GM23248 (cell line): ENCODE data around the gene JDP2. TPM values are rescaled to one million over a fixed set of nuclear protein-coding genes. Genes with fewer than 3 reads are reported as not detected.

Experiments used
- DNase-seq: peaks from one replicate; pipeline ENCODE4 v3.0.0-alpha.2; 2015
- H2AFZ ChIP-seq: fragments of 200-600 bp; sonication (generic); 2 replicates; pipeline ENCODE4 v1.6.1; 2016; ENCODE audit warnings: antibody characterized with exemption
- H3F3A ChIP-seq: fragments of 200-600 bp; sonication (generic); 2 replicates; pipeline ENCODE4 v1.6.1; 2016; ENCODE audit warnings: mild to moderate bottlenecking, antibody characterized with exemption, mixed run types; ENCODE audit not compliant: insufficient read depth
- H3K27ac ChIP-seq: fragments of 200-600 bp; sonication (generic); 2 replicates; pipeline ENCODE4 v1.5.1; 2016; ENCODE audit warnings: mild to moderate bottlenecking
- H3K27me3 ChIP-seq: fragments of 200-600 bp; sonication (generic); replicated peaks from 2 replicates; pipeline ENCODE4 v1.6.1; 2016; ENCODE audit warnings: mild to moderate bottlenecking; ENCODE audit not compliant: insufficient read depth
- H3K36me3 ChIP-seq: fragments of 200-600 bp; sonication (generic); 2 replicates; pipeline ENCODE4 v1.6.1; 2016; ENCODE audit warnings: low read depth, mild to moderate bottlenecking
- H3K4me1 ChIP-seq: fragments of 200-600 bp; sonication (generic); 2 replicates; pipeline ENCODE4 v1.6.1; 2016; ENCODE audit warnings: mild to moderate bottlenecking; ENCODE audit not compliant: insufficient read depth
- H3K4me2 ChIP-seq: fragments of 200-600 bp; sonication (generic); one replicate; pipeline ENCODE4 v1.6.1; 2016; ENCODE audit warnings: mild to moderate bottlenecking; ENCODE audit not compliant: unreplicated experiment
- H3K4me3 ChIP-seq: fragments of 200-600 bp; sonication (generic); 2 replicates; pipeline ENCODE4 v1.5.1; 2016; ENCODE audit warnings: mild to moderate bottlenecking
- H3K79me2 ChIP-seq: fragments of 200-600 bp; sonication (generic); 2 replicates; pipeline ENCODE4 v1.6.1; 2016; ENCODE audit warnings: mild to moderate bottlenecking; ENCODE audit not compliant: insufficient read depth
- H3K9ac ChIP-seq: fragments of 200-600 bp; sonication (generic); 2 replicates; pipeline ENCODE4 v1.6.1; 2016; ENCODE audit warnings: mild to moderate bottlenecking
- H3K9me2 ChIP-seq: fragments of 200-600 bp; sonication (generic); 2 replicates; pipeline ENCODE4 v1.6.1; 2016; ENCODE audit warnings: mixed run types, mild to moderate bottlenecking, moderate library complexity; ENCODE audit not compliant: insufficient read depth
- H3K9me3 ChIP-seq: fragments of 200-600 bp; sonication (generic); one replicate; pipeline ENCODE4 v1.6.1; 2017; ENCODE audit warnings: low read depth
- H4K20me1 ChIP-seq: fragments of 200-600 bp; sonication (generic); 2 replicates; pipeline ENCODE4 v1.6.0; 2016; ENCODE audit not compliant: insufficient read depth
- EZH2 ChIP-seq: fragments of 200-600 bp; sonication (generic); IDR thresholded peaks from 2 replicates; pipeline ENCODE4 v1.6.1; 2018; ENCODE audit warnings: antibody characterized with exemption, mild to moderate bottlenecking; ENCODE audit not compliant: insufficient read depth, poor library complexity, severe bottlenecking
- EZH2phosphoT487 ChIP-seq: fragments of 200-600 bp; sonication (generic); IDR thresholded peaks from 2 replicates; pipeline ENCODE4 v1.6.1; 2018; ENCODE audit warnings: antibody characterized with exemption, moderate library complexity, mild to moderate bottlenecking, low read depth; ENCODE audit not compliant: insufficient read depth
- WGBS, 2 experiments: methylation state at CpG; one replicate each; pipeline ENCODE4 v1.1.6; 2015 to 2017; ENCODE audit warnings: low lambda C conversion rate in 2 of 2, low coverage in 1 of 2; ENCODE audit errors: missing lambda C conversion rate in 2 of 2; 5-methylcytosine and 5-hydroxymethylcytosine counted together
- in situ Hi-C: fragments of 300-500 bp; cut with MboI; formaldehyde crosslinking; loops from 2 replicates; pipeline ENCODE4 v1.15.0; 2020
- polyA plus RNA-seq: library from polyadenylated mRNA; unstranded; fragments of >200 nt; fragmentation: Nextera tagmentation; extraction: Ambion mirVana; gene quantifications from 2 replicates; pipeline ENCODE4 v1.2.1, GENCODE V29; 2016
- total RNA-seq: library from RNA; depleted of rRNA; stranded (reverse); fragments of >200 nt; shearing (Covaris generic); gene quantifications from 2 replicates; pipeline ENCODE4 v1.2.3, GENCODE V29; 2014

The JDP2 gene
- total and polyA plus RNA-seq, 2 experiments from 2014 or later: 20.0 to 163 TPM

DNA sequence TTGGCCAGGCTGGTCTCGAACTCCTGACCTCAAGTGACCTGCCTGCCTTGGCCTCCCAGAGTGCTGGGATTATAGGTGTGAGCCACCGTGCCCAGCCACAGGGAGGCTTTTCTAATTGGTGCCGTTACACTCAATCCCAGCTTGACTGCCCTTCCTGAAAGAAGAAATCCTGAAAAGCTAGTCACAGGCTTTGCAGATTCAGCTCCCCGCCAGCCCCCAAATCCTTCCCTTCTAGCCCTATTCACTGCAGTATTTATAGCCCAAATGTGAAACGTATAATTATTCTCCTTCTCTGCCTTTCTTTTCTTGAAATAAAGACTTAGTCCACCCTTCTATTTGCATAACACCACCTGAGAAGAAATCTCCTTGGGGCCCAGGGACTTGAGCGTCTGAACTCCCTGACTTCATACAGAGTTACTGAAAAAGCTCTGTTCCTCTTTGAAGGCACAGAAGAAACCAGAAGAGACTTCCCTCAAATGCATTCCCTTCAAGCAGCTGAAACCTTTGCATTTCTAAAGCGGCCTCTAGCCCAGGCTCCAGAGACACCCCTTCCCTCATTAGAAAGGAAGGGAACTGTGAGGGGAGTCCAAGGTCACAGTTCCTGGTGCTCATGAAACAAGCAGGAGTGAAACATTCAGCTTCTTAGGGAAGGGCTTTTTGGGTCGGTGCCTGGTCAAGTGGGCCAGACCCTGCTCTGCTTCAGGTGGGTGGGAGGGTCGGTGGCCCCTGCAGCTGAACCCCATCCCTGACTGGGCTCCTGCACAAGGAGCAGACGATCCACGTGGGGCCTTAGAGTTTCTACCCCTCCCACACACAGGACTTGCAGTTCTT is 52.2 kb downstream of the JDP2 start:
- Histone ChIP-seq H3K9me2 (no peaks in the 10 kb centered on the region), H3K27me3 (no peaks in the 10 kb centered on the region), H2AFZ (no peak overlapping the region), H3K4me2 (no peak overlapping the region), H3K36me3 (peaks cover 19% of the 10 kb centered on the region), H3K4me3 (no peak overlapping the region), H3K9ac (no peak overlapping the region), H4K20me1 (no peaks in the 10 kb centered on the region), H3K27ac (no peak overlapping the region), H3K9me3 (no peaks in the 10 kb centered on the region), H3F3A (peaks cover 6% of the 10 kb centered on the region; the same call in 1 of the 2 replicates), H3K79me2 (no peaks in the 10 kb centered on the region), H3K4me1 (no peaks in the 10 kb centered on the region)
- no peak for TF ChIP-seq EZH2
- in situ Hi-C loops: loop anchor here (10.0 kb wide), 1 partner anchor 165 kb away; no protein-coding TSS in a partner anchor
- WGBS, 2 experiments: 31 to 35% methylated on average over 11 of the region's 11 CpGs
- no peak for DNase-seq

GRCh38 chr14:75482366-75482765 is 54.5 kb downstream of the JDP2 start:
- in situ Hi-C loops: loop anchor here (10.0 kb wide), 1 partner anchor 168 kb away; no protein-coding TSS in a partner anchor

DNA sequence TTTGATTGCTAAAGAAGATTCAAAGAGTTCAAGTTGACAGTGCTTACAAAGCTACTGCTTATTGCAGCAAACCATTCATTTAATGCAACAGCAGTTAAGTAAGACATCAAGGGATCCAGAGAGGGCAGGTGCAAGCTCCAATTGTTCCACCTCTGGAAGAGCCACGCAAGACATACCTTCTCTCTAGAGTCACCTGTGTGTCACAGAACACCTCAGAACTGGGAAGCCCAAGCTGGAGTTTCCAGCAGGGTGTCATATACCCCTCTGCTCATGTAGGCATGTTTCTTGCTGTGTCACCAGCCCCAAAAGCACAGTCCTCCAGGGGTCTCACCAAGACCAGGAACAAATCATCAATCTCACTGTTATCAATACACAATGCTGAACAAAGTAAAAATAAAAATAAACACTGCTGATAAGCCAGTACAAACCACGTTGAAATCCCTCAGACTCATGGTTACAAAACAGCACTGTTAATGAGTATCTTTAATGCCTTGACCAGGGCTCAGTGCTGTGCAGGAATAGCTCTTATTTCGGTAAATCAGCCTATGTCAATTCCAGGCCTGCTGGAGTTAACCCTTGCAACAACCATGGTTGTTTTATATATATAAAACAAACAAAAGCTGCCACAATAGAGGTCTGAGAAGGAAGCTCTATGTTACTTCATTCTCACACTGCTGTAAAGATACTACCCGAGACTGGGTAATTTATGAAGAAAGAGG is 57.0 kb downstream of the JDP2 start:
- Histone ChIP-seq H3K27me3 (no peaks in the 10 kb centered on the region), H2AFZ (no peak overlapping the region), H3K79me2 (no peaks in the 10 kb centered on the region), H3K4me1 (no peaks in the 10 kb centered on the region), H3K9ac (no peak overlapping the region), H3K4me2 (no peak overlapping the region), H3K36me3 (no peaks in the 10 kb centered on the region), H3K4me3 (no peak overlapping the region), H3K27ac (no peak overlapping the region), H3K9me3 (no peaks in the 10 kb centered on the region), H4K20me1 (no peaks in the 10 kb centered on the region), H3F3A (no peaks in the 10 kb centered on the region), H3K9me2 (no peaks in the 10 kb centered on the region)
- DNase-seq: no peak
- no peak for TF ChIP-seq EZH2
- TF ChIP-seq EZH2phosphoT487: no peak
- in situ Hi-C loops: loop anchor here (10.0 kb wide), 1 partner anchor 170 kb away; no protein-coding TSS in a partner anchor
- 71 to 72% methylated on average over 4 of the region's 4 CpGs for WGBS, 2 experiments

More at GRCh38 chr14:75482366-75482765, 54.5 kb downstream of the JDP2 start:
- DNase-seq: no peak
- Histone ChIP-seq H3K36me3 (no peaks in the 10 kb centered on the region; the same call in 1 of the 2 replicates), H3K27ac (no peak overlapping the region), H3K4me3 (no peak overlapping the region), H3K9me3 (no peaks in the 10 kb centered on the region), H3K27me3 (no peaks in the 10 kb centered on the region), H3F3A (peaks cover 6% of the 10 kb centered on the region; the same call in 1 of the 2 replicates), H2AFZ (no peak overlapping the region), H3K9me2 (no peaks in the 10 kb centered on the region), H3K79me2 (no peaks in the 10 kb centered on the region), H4K20me1 (no peaks in the 10 kb centered on the region), H3K4me2 (no peak overlapping the region), H3K9ac (no peak overlapping the region), H3K4me1 (no peaks in the 10 kb centered on the region)
- TF ChIP-seq EZH2phosphoT487 (no peak), EZH2 (no peak)
- WGBS, 2 experiments: 83 to 85% methylated on average over 4 of the region's 4 CpGs

DNA sequence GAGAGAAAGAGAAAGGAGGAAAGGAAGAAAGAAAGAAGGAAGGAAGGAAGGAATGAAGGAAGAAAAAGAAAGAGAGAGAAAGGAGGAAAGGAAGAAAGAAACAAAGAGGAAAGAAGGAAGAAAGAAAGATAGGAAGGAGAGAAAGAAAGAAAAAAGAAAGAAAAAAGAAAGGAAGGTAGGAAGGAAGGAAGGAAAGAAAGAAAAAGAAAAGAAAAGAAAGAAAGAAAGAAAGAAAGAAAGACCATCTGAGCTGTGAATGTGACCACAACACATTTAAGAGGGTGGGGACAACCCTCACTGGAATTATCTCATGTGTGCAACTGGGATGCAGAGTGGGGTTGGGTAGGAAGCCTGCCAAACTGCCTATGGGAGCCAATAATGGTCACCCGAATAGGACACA is 58.5 kb downstream of the JDP2 start:
- H3K27me3 ChIP-seq: no peaks in the 10 kb centered on the region
- H2AFZ ChIP-seq: no peak overlapping the region
- no peak overlapping the region for H3K4me2 ChIP-seq
- no peaks in the 10 kb centered on the region for H4K20me1 ChIP-seq
- DNase-seq: no peak
- H3F3A ChIP-seq: no peaks in the 10 kb centered on the region
- no peak overlapping the region for H3K9ac ChIP-seq
- H3K4me1 ChIP-seq: no peaks in the 10 kb centered on the region
- no peaks in the 10 kb centered on the region for H3K9me2 ChIP-seq
- no peaks in the 10 kb centered on the region for H3K79me2 ChIP-seq
- H3K27ac ChIP-seq: no peak overlapping the region
- H3K9me3 ChIP-seq: no peaks in the 10 kb centered on the region
- WGBS, 2 experiments: 88 to 95% methylated on average over 1 of the region's 1 CpG
- H3K36me3 ChIP-seq: no peaks in the 10 kb centered on the region
- H3K4me3 ChIP-seq: no peak overlapping the region
- in situ Hi-C loops: loop anchor here (10.0 kb wide), 1 partner anchor 172 kb away; no protein-coding TSS in a partner anchor
- TF ChIP-seq EZH2phosphoT487: no peak
- no peak for TF ChIP-seq EZH2
